HEK293 (cell line): Measurements from ENCODE around the gene CCDC170.

Source experiments
- CTCF ChIP-seq: fragments of 450-650 bp; formaldehyde crosslinking; IDR thresholded peaks from 2 replicates; pipeline ENCODE4 v1.5.1; 2016; ENCODE audit warnings: missing biosample characterization, missing genetic modification characterization
- KLF1 ChIP-seq: fragments of 450-650 bp; formaldehyde crosslinking; IDR thresholded peaks from 2 replicates; pipeline ENCODE4 v1.5.1; 2016; ENCODE audit warnings: missing biosample characterization, missing genetic modification characterization
- YY1 ChIP-seq: fragments of 450-650 bp; formaldehyde crosslinking; IDR thresholded peaks from 2 replicates; pipeline ENCODE4 v1.5.1; 2018; ENCODE audit warnings: missing biosample characterization, missing genetic modification characterization
- ZFP69B ChIP-seq: fragments of 450-650 bp; formaldehyde crosslinking; IDR thresholded peaks from 2 replicates; pipeline ENCODE4 v1.5.1; 2016; ENCODE audit warnings: missing biosample characterization, missing genetic modification characterization
- ZNF501 ChIP-seq: fragments of 450-650 bp; formaldehyde crosslinking; IDR thresholded peaks from 2 replicates; pipeline ENCODE4 v1.5.1; 2016; ENCODE audit warnings: missing biosample characterization, missing genetic modification characterization
- ZNF514 ChIP-seq: fragments of 450-650 bp; formaldehyde crosslinking; IDR thresholded peaks from 2 replicates; pipeline ENCODE4 v1.5.1; 2016; ENCODE audit warnings: missing biosample characterization, missing genetic modification characterization
- ZNF660 ChIP-seq: fragments of 450-650 bp; IDR thresholded peaks from 2 replicates; pipeline ENCODE4 v1.5.1; 2018; ENCODE audit warnings: missing biosample characterization, mild to moderate bottlenecking, missing genetic modification characterization
- ZNF777 ChIP-seq: fragments of 450-650 bp; formaldehyde crosslinking; IDR thresholded peaks from 2 replicates; pipeline ENCODE4 v1.5.1; 2017; ENCODE audit warnings: missing biosample characterization, missing genetic modification characterization, borderline replicate concordance

GRCh38 chr6:151577257-151577656 lies 83.4 kb downstream of the CCDC170 start:
- TF ChIP-seq CTCF (tag by site-specific recombination) (no peak), KLF1 (no peak), ZNF501 (no peak), ZNF660 (tag by site-specific recombination) (no peak), ZFP69B (no peak), YY1 (tag by site-specific recombination) (no peak), ZNF514 (tag by site-specific recombination) (no peak), ZNF777 (tag by site-specific recombination) (no peak)
